Liver (tissue), 9 donors: ENCODE data around the gene KIF1A. TPM values are rescaled to one million over a fixed set of nuclear protein-coding genes. Genes with fewer than 3 reads are reported as not detected.

Experiments
- DNase-seq: peaks from one replicate; pipeline ENCODE4 v3.0.0-alpha.2; 2017; ENCODE audit warnings: low spot score
- H3K27ac ChIP-seq, 2 donors: one replicate each; pipeline ENCODE4 v1.7.0; 2013; ENCODE audit warnings: inconsistent platforms in 2 of 2, low read length in 2 of 2, control low read depth in 1 of 2, low read depth in 1 of 2, mild to moderate bottlenecking in 1 of 2
- H3K27me3 ChIP-seq, 4 donors: one replicate each; pipeline versions ENCODE4 v1.6.1 to v1.7.0; 2013; ENCODE audit warnings: low read length in 3 of 4, inconsistent platforms in 1 of 4, mild to moderate bottlenecking in 1 of 4, moderate library complexity in 1 of 4; ENCODE audit not compliant: control insufficient read depth in 4 of 4, insufficient read depth in 4 of 4
- H3K36me3 ChIP-seq, 4 donors: one replicate each; pipeline versions ENCODE4 v1.6.1 to v1.7.0; 2013; ENCODE audit warnings: low read length in 3 of 4, mild to moderate bottlenecking in 3 of 4, low read depth in 1 of 4, moderate library complexity in 1 of 4; ENCODE audit not compliant: control insufficient read depth in 4 of 4, insufficient read depth in 3 of 4
- H3K4me1 ChIP-seq, 4 donors: one replicate each; pipeline versions ENCODE4 v1.6.1 to v1.7.0; 2013; ENCODE audit warnings: low read length in 3 of 4, mild to moderate bottlenecking in 3 of 4, moderate library complexity in 1 of 4; ENCODE audit not compliant: control insufficient read depth in 4 of 4, insufficient read depth in 4 of 4
- H3K4me3 ChIP-seq, 3 donors: one replicate each; pipeline versions ENCODE4 v1.6.1 to v1.7.0; 2013; ENCODE audit warnings: low read length in 3 of 3, control low read depth in 1 of 3, low read depth in 1 of 3, mild to moderate bottlenecking in 1 of 3
- H3K9ac ChIP-seq, 2 donors: one replicate each; pipeline ENCODE4 v1.7.0; 2013; ENCODE audit warnings: low read length in 2 of 2, mild to moderate bottlenecking in 2 of 2, moderate library complexity in 2 of 2, control low read depth in 1 of 2, low read depth in 1 of 2
- H3K9me3 ChIP-seq, 4 donors: one replicate each; pipeline versions ENCODE4 v1.6.1 to v1.7.0; 2013; ENCODE audit warnings: low read length in 3 of 4; ENCODE audit not compliant: control insufficient read depth in 4 of 4
- CTCF ChIP-seq: fragments of 150-350 bp; IDR thresholded peaks from 2 replicates; pipeline ENCODE4 v1.5.1; 2017; ENCODE audit warnings: improper control_type of control experiment, low read depth, low read length; ENCODE audit not compliant: missing input control
- EGR1 ChIP-seq, 2 donors: IDR thresholded peaks; 2 replicates each; pipeline ENCODE4 v1.6.1; 2016 to 2018; ENCODE audit warnings: antibody characterized with exemption in 2 of 2, low read depth in 2 of 2
- FOXA1 ChIP-seq: IDR thresholded peaks from 2 replicates; pipeline ENCODE4 v1.6.1; 2016; ENCODE audit warnings: antibody characterized with exemption
- FOXA2 ChIP-seq: IDR thresholded peaks from 2 replicates; pipeline ENCODE4 v1.6.1; 2016; ENCODE audit warnings: antibody characterized with exemption
- GABPA ChIP-seq, 2 donors: IDR thresholded peaks in 1 of 2; conservative IDR thresholded peaks in 1 of 2; 2 replicates each; pipeline ENCODE4 v1.6.1; 2016; ENCODE audit warnings: antibody characterized with exemption in 2 of 2, mild to moderate bottlenecking in 1 of 2, moderate library complexity in 1 of 2
- HNF4A ChIP-seq, 2 donors: conservative IDR thresholded peaks; 2 replicates each; pipeline ENCODE4 v1.6.1; 2016; ENCODE audit warnings: antibody characterized with exemption in 2 of 2, mild to moderate bottlenecking in 2 of 2
- HNF4G ChIP-seq: IDR thresholded peaks from 2 replicates; pipeline ENCODE4 v1.6.1; 2016; ENCODE audit warnings: antibody characterized with exemption
- MAX ChIP-seq: IDR thresholded peaks from 2 replicates; pipeline ENCODE4 v1.6.1; 2016; ENCODE audit warnings: antibody characterized with exemption
- NR2F2 ChIP-seq: IDR thresholded peaks from 2 replicates; pipeline ENCODE4 v1.6.1; 2016; ENCODE audit warnings: antibody characterized with exemption
- RXRA ChIP-seq, 2 donors: IDR thresholded peaks; 2 replicates each; pipeline ENCODE4 v1.6.1; 2017 to 2018; ENCODE audit warnings: antibody characterized with exemption in 2 of 2, mild to moderate bottlenecking in 1 of 2
- SP1 ChIP-seq: IDR thresholded peaks from 2 replicates; pipeline ENCODE4 v1.6.1; 2018; ENCODE audit warnings: antibody characterized with exemption, mild to moderate bottlenecking
- TAF1 ChIP-seq: conservative IDR thresholded peaks from 2 replicates; pipeline ENCODE4 v1.6.1; 2016; ENCODE audit warnings: antibody characterized with exemption, mild to moderate bottlenecking
- YY1 ChIP-seq: IDR thresholded peaks from 2 replicates; pipeline ENCODE4 v1.6.1; 2016; ENCODE audit warnings: antibody characterized with exemption, mild to moderate bottlenecking
- WGBS: extraction: QIAGEN DNeasy Blood & Tissue Kit; methylation state at CpG from one replicate; pipeline ENCODE4 v1.1.7; 2013; 5-methylcytosine and 5-hydroxymethylcytosine counted together
- polyA plus RNA-seq, 2 donors: library from polyadenylated mRNA; stranded (reverse) in 1 of 2; unstranded in 1 of 2; fragments of 200-250 nt in 1 of 2; fragments of >200 nt in 1 of 2; fragmentation: Nextera tagmentation in 1 of 2; extraction: Ambion mirVana in 1 of 2; gene quantifications; one replicate each; pipeline versions ENCODE4 v1.2.1 to v1.2.3, GENCODE V29; 2013 to 2015
- total RNA-seq, 2 donors: library from RNA; depleted of rRNA; stranded (reverse); fragments of >200 nt; gene quantifications; one replicate each; pipeline ENCODE4 v1.2.3, GENCODE V29; 2014
- TF ChIP-seq, protein P1 (sequence below): IDR thresholded peaks from 2 replicates; pipeline ENCODE4 v1.6.1; 2016; ENCODE audit warnings: antibody characterized with exemption
- TF ChIP-seq, protein P2 (sequence below): IDR thresholded peaks from 2 replicates; pipeline ENCODE4 v1.6.1; 2016; ENCODE audit warnings: antibody characterized with exemption, mild to moderate bottlenecking
- TF ChIP-seq, protein P3 (sequence below): IDR thresholded peaks from 2 replicates; pipeline ENCODE4 v1.6.1; 2016; ENCODE audit warnings: antibody characterized with exemption
- donor health status: healthy.
- donor health status: healthy.
- donor health status: healthy.
- donor health status: healthy.
- donor health status: healthy.

Gene KIF1A
- total and polyA plus RNA-seq, 4 donors, result 0.03 to 0.21 (median 0.11) TPM

DNA sequence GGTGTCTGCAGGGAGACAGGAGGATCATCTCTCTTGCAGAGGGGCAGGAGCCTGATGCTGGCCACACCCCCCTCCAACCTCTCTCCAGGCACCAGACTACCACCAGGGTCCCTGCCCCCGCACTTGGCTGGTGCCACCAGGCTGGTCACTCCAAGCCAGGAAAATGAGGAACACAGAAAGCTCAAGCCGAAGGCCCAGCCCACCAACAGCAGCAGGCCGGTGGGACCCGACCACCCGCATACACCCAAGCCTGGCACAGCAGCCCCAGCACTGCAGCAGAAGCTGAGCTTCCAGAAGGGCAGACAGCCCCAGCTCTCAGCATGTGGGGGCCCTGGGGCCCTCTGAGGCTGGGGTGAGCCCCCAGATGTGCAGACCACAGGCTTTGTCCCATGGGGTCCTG, 52.7 kb downstream of the KIF1A start:
- Histone ChIP-seq H3K9ac (no peak overlapping the region), H3K9me3 (no peaks in the 10 kb centered on the region), H3K4me1 (no peaks in the 10 kb centered on the region), H3K4me3 (no peak overlapping the region), H3K27me3 (no peaks in the 10 kb centered on the region), H3K36me3 (no peaks in the 10 kb centered on the region), H3K27ac (no peak overlapping the region)
- DNase-seq, result no peak
- no peak for TF ChIP-seq CTCF
- no peak for TF ChIP-seq HNF4A (conservative IDR thresholded peaks at IDR 0.05)
- TF ChIP-seq GABPA (IDR thresholded peaks at IDR 0.05 in 1 of 2, conservative IDR thresholded peaks at IDR 0.05 in 1 of 2), result no peak
- no peak for TF ChIP-seq FOXA2
- TF ChIP-seq TAF1, result no peak
- TF ChIP-seq, protein P1, sequence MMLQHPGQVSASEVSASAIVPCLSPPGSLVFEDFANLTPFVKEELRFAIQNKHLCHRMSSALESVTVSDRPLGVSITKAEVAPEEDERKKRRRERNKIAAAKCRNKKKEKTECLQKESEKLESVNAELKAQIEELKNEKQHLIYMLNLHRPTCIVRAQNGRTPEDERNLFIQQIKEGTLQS, result no peak
- TF ChIP-seq, protein P2, sequence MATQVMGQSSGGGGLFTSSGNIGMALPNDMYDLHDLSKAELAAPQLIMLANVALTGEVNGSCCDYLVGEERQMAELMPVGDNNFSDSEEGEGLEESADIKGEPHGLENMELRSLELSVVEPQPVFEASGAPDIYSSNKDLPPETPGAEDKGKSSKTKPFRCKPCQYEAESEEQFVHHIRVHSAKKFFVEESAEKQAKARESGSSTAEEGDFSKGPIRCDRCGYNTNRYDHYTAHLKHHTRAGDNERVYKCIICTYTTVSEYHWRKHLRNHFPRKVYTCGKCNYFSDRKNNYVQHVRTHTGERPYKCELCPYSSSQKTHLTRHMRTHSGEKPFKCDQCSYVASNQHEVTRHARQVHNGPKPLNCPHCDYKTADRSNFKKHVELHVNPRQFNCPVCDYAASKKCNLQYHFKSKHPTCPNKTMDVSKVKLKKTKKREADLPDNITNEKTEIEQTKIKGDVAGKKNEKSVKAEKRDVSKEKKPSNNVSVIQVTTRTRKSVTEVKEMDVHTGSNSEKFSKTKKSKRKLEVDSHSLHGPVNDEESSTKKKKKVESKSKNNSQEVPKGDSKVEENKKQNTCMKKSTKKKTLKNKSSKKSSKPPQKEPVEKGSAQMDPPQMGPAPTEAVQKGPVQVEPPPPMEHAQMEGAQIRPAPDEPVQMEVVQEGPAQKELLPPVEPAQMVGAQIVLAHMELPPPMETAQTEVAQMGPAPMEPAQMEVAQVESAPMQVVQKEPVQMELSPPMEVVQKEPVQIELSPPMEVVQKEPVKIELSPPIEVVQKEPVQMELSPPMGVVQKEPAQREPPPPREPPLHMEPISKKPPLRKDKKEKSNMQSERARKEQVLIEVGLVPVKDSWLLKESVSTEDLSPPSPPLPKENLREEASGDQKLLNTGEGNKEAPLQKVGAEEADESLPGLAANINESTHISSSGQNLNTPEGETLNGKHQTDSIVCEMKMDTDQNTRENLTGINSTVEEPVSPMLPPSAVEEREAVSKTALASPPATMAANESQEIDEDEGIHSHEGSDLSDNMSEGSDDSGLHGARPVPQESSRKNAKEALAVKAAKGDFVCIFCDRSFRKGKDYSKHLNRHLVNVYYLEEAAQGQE, result no peak
- no peak for TF ChIP-seq HNF4G
- no peak for TF ChIP-seq YY1
- TF ChIP-seq RXRA (IDR thresholded peaks at IDR 0.05), result no peak
- TF ChIP-seq, protein P3, sequence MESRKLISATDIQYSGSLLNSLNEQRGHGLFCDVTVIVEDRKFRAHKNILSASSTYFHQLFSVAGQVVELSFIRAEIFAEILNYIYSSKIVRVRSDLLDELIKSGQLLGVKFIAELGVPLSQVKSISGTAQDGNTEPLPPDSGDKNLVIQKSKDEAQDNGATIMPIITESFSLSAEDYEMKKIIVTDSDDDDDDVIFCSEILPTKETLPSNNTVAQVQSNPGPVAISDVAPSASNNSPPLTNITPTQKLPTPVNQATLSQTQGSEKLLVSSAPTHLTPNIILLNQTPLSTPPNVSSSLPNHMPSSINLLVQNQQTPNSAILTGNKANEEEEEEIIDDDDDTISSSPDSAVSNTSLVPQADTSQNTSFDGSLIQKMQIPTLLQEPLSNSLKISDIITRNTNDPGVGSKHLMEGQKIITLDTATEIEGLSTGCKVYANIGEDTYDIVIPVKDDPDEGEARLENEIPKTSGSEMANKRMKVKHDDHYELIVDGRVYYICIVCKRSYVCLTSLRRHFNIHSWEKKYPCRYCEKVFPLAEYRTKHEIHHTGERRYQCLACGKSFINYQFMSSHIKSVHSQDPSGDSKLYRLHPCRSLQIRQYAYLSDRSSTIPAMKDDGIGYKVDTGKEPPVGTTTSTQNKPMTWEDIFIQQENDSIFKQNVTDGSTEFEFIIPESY, result no peak
- TF ChIP-seq FOXA1, result no peak
- no peak for TF ChIP-seq SP1
- no peak for TF ChIP-seq EGR1 (IDR thresholded peaks at IDR 0.05; ENCODE audit: low read depth in 2 of 2)
- WGBS, result 93% methylated on average over 5 of the region's 5 CpGs

DNA sequence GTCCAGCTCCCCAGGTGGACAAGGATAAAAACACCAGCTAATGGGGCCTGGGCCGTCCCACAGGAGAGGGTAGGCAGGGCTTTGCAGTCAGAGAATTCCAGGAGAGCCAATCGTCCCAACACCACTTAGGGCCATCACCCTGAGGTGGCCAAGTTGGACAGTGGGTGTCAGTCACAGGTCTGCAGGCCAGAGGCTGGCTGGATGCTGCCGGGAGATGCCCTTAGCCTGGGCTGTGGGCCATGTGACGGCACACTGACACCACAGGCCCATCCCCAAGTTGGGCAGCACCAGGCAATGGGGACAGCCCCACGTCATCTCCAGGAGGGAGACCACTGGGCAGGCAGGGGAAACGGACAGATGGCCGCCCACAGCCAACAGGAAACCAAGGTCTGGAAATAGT, 53.9 kb downstream of the KIF1A start:
- DNase-seq, result no peak
- TF ChIP-seq, protein P3, result no peak
- TF ChIP-seq CTCF, result no peak
- no peak for TF ChIP-seq RXRA (IDR thresholded peaks at IDR 0.05)
- no peak for TF ChIP-seq GABPA (IDR thresholded peaks at IDR 0.05 in 1 of 2, conservative IDR thresholded peaks at IDR 0.05 in 1 of 2)
- TF ChIP-seq MAX, result no peak
- TF ChIP-seq HNF4A (conservative IDR thresholded peaks at IDR 0.05), result no peak
- TF ChIP-seq NR2F2, result no peak
- WGBS, result 85% methylated on average over 7 of the region's 7 CpGs
- H3K9me3 ChIP-seq, result no peaks in the 10 kb centered on the region
- no peaks in the 10 kb centered on the region for H3K36me3 ChIP-seq
- H3K4me3 ChIP-seq, result no peak overlapping the region
- H3K9ac ChIP-seq, result no peak overlapping the region
- H3K27ac ChIP-seq, result no peak overlapping the region
- no peaks in the 10 kb centered on the region for H3K4me1 ChIP-seq
- no peaks in the 10 kb centered on the region for H3K27me3 ChIP-seq
